LNCAP (cell line): ENCODE results near the gene TRMU.

ENCODE experiments used
- TF ChIP-seq, protein P1 (sequence below): fragments of 450-650 bp; IDR thresholded peaks from 2 replicates; pipeline ENCODE4 v1.5.1; 2017; ENCODE audit warnings: mild to moderate bottlenecking

TRMU gene

GRCh38 chr22:46399251-46400024 is 63.9 kb downstream of the TRMU start:
- TF ChIP-seq, protein P1, sequence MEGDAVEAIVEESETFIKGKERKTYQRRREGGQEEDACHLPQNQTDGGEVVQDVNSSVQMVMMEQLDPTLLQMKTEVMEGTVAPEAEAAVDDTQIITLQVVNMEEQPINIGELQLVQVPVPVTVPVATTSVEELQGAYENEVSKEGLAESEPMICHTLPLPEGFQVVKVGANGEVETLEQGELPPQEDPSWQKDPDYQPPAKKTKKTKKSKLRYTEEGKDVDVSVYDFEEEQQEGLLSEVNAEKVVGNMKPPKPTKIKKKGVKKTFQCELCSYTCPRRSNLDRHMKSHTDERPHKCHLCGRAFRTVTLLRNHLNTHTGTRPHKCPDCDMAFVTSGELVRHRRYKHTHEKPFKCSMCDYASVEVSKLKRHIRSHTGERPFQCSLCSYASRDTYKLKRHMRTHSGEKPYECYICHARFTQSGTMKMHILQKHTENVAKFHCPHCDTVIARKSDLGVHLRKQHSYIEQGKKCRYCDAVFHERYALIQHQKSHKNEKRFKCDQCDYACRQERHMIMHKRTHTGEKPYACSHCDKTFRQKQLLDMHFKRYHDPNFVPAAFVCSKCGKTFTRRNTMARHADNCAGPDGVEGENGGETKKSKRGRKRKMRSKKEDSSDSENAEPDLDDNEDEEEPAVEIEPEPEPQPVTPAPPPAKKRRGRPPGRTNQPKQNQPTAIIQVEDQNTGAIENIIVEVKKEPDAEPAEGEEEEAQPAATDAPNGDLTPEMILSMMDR, result no peak

GRCh38 chr22:46401370-46401769 is 65.9 kb downstream of the TRMU start:
- TF ChIP-seq, protein P1, result no peak

- TF ChIP-seq, protein P1, result no peak
These were observed 67.0 kb downstream of the TRMU start for GRCh38 chr22:46402505-46402904.

- TF ChIP-seq, protein P1, result no peak
These were observed 70.4 kb downstream of the TRMU start for GRCh38 chr22:46405901-46406300.

GRCh38 chr22:46406349-46406748 is 70.8 kb downstream of the TRMU start:
- TF ChIP-seq, protein P1, result no peak

DNA sequence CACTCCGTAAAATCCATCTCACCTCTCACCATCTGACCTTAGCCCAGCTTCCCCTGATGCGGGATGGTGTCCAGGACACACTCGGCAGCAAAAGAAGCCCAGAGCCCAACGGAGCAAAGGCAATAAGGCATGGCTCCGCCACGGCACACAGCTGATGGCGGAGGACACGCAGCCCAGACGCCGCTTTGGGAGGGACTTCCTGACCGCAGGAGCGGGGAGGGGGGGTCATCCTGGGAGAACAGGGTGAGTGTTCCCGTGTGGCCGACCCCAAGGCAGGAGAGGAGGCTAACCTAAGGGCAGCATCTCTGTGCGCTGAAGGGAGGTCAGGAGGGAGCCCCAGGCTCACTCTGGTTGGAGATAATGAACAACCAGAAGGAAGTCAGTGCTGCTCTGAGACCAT is 71.3 kb downstream of the TRMU start:
- TF ChIP-seq, protein P1, result no peak
